ENCODE measurements around the gene VTN. TPM values are rescaled to one million over a fixed set of nuclear protein-coding genes. Genes with fewer than 3 reads are reported as not detected.

VTN gene
- polyA plus RNA-seq, 1 donor (not counting 4 experiments of a cell fraction or from before 2014, with no cell fraction given) = not detected

DNA sequence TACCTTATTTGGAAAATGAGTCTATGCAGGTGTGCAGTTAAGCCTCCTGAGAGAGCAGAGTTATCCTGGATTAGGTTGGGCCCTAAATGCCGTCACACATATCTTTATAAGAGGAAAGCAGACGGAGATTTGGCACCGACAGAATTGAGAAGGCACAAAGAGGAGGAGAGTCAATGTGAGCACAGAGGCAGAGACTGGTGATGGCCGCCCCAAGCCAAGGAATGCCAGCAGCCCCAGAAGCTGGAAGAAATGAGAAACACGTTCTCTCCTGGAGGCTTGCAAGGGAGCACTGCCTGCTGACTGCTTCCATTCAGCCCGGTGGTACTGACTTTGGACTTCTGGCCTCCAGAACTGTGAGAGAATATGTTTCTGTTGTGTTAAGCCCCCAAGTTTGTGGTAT is 32.7 kb upstream of the VTN start:
- no peak for DNase-seq (ENCODE audit: low read depth, low spot score)
- Histone ChIP-seq H3K36me3 (ENCODE audit: control insufficient read depth in 2 of 2, extremely low read depth in 1 of 2, insufficient read depth in 2 of 2, low read length in 2 of 2) (no peaks in the 10 kb centered on the region), H3K4me2 (ENCODE audit: control insufficient read depth, extremely low read depth, insufficient read depth, low read depth, low read length) (no peak overlapping the region), H3K9me1 (ENCODE audit: control insufficient read depth, extremely low read depth, insufficient read depth, low read length) (no peaks in the 10 kb centered on the region), H3K4me3 (ENCODE audit: control insufficient read depth in 2 of 3, extremely low read depth in 1 of 3, insufficient read depth in 2 of 3, low read depth in 1 of 3, low read length in 3 of 3) (no peak overlapping the region), H3K4me1 (ENCODE audit: control insufficient read depth, extremely low read depth, insufficient read depth, low read length) (peaks cover 27% of the 10 kb centered on the region), H3K9me3 (ENCODE audit: control insufficient read depth, low read depth, low read length) (no peaks in the 10 kb centered on the region), H3K27me3 (ENCODE audit: control insufficient read depth, extremely low read depth, insufficient read depth, low read length) (no peaks in the 10 kb centered on the region), H4K20me1 (ENCODE audit: control insufficient read depth, extremely low read depth, insufficient read depth, low read length) (no peaks in the 10 kb centered on the region), H2AFZ (ENCODE audit: control insufficient read depth, low read length) (no peak overlapping the region), H3K79me2 (ENCODE audit: control insufficient read depth, insufficient read depth, low read length) (no peaks in the 10 kb centered on the region), H3K9ac (ENCODE audit: control insufficient read depth, extremely low read depth, insufficient read depth, low read length) (no peak overlapping the region), H3K27ac (ENCODE audit: control insufficient read depth, insufficient read depth, low read length) (no peak overlapping the region)
- no peak for FAIRE-seq
- TF ChIP-seq EZH2 (IDR thresholded peaks at IDR 0.05; ENCODE audit: low read length) = no peak
- TF ChIP-seq, protein P1, sequence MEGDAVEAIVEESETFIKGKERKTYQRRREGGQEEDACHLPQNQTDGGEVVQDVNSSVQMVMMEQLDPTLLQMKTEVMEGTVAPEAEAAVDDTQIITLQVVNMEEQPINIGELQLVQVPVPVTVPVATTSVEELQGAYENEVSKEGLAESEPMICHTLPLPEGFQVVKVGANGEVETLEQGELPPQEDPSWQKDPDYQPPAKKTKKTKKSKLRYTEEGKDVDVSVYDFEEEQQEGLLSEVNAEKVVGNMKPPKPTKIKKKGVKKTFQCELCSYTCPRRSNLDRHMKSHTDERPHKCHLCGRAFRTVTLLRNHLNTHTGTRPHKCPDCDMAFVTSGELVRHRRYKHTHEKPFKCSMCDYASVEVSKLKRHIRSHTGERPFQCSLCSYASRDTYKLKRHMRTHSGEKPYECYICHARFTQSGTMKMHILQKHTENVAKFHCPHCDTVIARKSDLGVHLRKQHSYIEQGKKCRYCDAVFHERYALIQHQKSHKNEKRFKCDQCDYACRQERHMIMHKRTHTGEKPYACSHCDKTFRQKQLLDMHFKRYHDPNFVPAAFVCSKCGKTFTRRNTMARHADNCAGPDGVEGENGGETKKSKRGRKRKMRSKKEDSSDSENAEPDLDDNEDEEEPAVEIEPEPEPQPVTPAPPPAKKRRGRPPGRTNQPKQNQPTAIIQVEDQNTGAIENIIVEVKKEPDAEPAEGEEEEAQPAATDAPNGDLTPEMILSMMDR (optimal IDR thresholded peaks at IDR 0.05 in 1 of 3, IDR thresholded peaks at IDR 0.05 in 1 of 3, conservative IDR thresholded peaks at IDR 0.05 in 1 of 3; ENCODE audit: extremely low read depth in 1 of 3, insufficient read depth in 2 of 3, low read length in 3 of 3) = no peak
- dilution Hi-C loops (cut with MboI; ENCODE audit: extremely low pct_ligation_motif_present, low sequenced_read_pairs) = no loop called here

DNA sequence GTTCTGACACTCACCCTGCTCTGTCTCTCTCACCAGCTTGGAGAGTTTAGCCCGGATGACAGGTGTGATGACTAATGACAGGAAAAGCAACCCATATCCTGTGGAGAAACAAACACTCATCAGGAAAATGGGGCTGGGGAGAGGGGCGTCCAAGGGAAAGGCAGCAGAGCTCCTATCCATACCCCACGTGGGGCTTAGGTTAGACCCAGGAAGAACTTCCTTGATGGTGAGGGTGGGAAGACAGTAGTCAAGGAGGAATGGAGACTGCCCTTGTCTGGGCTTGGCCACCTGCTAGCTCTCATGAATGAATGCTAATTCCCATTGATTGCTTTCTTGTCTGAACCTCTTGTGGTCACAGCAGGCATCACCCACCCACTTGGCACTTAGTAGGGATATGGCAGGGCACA is 32.1 kb upstream of the VTN start:
- H3K4me2 ChIP-seq (ENCODE audit: control insufficient read depth, extremely low read depth, insufficient read depth, low read depth, low read length) = no peak overlapping the region
- H2AFZ ChIP-seq (ENCODE audit: control insufficient read depth, low read length) = no peak overlapping the region
- DNase-seq (ENCODE audit: low read depth, low spot score) = no peak
- no peaks in the 10 kb centered on the region for H3K27me3 ChIP-seq (ENCODE audit: control insufficient read depth, extremely low read depth, insufficient read depth, low read length)
- no peaks in the 10 kb centered on the region for H3K9me3 ChIP-seq (ENCODE audit: control insufficient read depth, low read depth, low read length)
- dilution Hi-C loops (cut with MboI; ENCODE audit: extremely low pct_ligation_motif_present, low sequenced_read_pairs) = no loop called here
- TF ChIP-seq, protein P1 (optimal IDR thresholded peaks at IDR 0.05 in 1 of 3, IDR thresholded peaks at IDR 0.05 in 1 of 3, conservative IDR thresholded peaks at IDR 0.05 in 1 of 3; ENCODE audit: extremely low read depth in 1 of 3, insufficient read depth in 2 of 3, low read length in 3 of 3) = no peak
- TF ChIP-seq EZH2 (IDR thresholded peaks at IDR 0.05; ENCODE audit: low read length) = no peak
- no peaks in the 10 kb centered on the region for H3K79me2 ChIP-seq (ENCODE audit: control insufficient read depth, insufficient read depth, low read length)
- peaks cover 21% of the 10 kb centered on the region for H3K4me1 ChIP-seq (ENCODE audit: control insufficient read depth, extremely low read depth, insufficient read depth, low read length)
- no peaks in the 10 kb centered on the region for H4K20me1 ChIP-seq (ENCODE audit: control insufficient read depth, extremely low read depth, insufficient read depth, low read length)
- H3K27ac ChIP-seq (ENCODE audit: control insufficient read depth, insufficient read depth, low read length) = no peak overlapping the region
- FAIRE-seq = no peak
- H3K4me3 ChIP-seq (ENCODE audit: control insufficient read depth in 2 of 3, extremely low read depth in 1 of 3, insufficient read depth in 2 of 3, low read depth in 1 of 3, low read length in 3 of 3) = no peak overlapping the region
- H3K9ac ChIP-seq (ENCODE audit: control insufficient read depth, extremely low read depth, insufficient read depth, low read length) = no peak overlapping the region
- no peaks in the 10 kb centered on the region for H3K9me1 ChIP-seq (ENCODE audit: control insufficient read depth, extremely low read depth, insufficient read depth, low read length)
- H3K36me3 ChIP-seq (ENCODE audit: control insufficient read depth in 2 of 2, extremely low read depth in 1 of 2, insufficient read depth in 2 of 2, low read length in 2 of 2) = no peaks in the 10 kb centered on the region

All from keratinocyte (primary cell).